CD4-positive, alpha-beta memory T cell (primary cell): Measurements from ENCODE around the gene ERC1. TPM values are rescaled to one million over a fixed set of nuclear protein-coding genes. Genes with fewer than 3 reads are reported as not detected.
A peak's percentile ranks its signal among the peaks of the same experiment; 100 is the strongest.

Experiments
- CTCF ChIA-PET: fragments of 350-600 bp; sonication (Branson Sonifier 250); formaldehyde crosslinking; loops from one replicate; lab custom pipeline; 2021; ENCODE audit warnings: inconsistent platforms; ENCODE audit not compliant: partially characterized antibody; lab: Charles Lee
- POLR2A ChIA-PET: fragments of 350-600 bp; sonication (Branson Sonifier 250); formaldehyde crosslinking; loops from one replicate; lab custom pipeline; 2021; ENCODE audit not compliant: partially characterized antibody; lab: Charles Lee
- DNase-seq, 5 donors: peaks; one replicate each; pipeline versions ENCODE4 v3.0.0 to v3.0.0-alpha.2; 2020 to 2022; ENCODE audit warnings: mixed read lengths in 1 of 5
- H3K27ac ChIP-seq: one replicate; pipeline ENCODE4 v1.7.0; 2013; ENCODE audit warnings: low read depth, low read length
- H3K27me3 ChIP-seq: 2 replicates; pipeline ENCODE4 v1.7.0; 2013; ENCODE audit warnings: mild to moderate bottlenecking, low read length, moderate library complexity; ENCODE audit not compliant: insufficient read depth
- H3K36me3 ChIP-seq: 2 replicates; pipeline ENCODE4 v1.7.0; 2013; ENCODE audit warnings: mild to moderate bottlenecking, low read length, moderate library complexity; ENCODE audit not compliant: insufficient read depth
- H3K4me1 ChIP-seq: 2 replicates; pipeline ENCODE4 v1.7.0; 2013; ENCODE audit warnings: mild to moderate bottlenecking, low read length, moderate library complexity; ENCODE audit not compliant: insufficient read depth
- H3K4me3 ChIP-seq, 2 donors: one replicate each; pipeline ENCODE4 v1.7.0; 2013; ENCODE audit warnings: low read length in 2 of 2, mild to moderate bottlenecking in 1 of 2
- H3K9me3 ChIP-seq, 2 donors: one replicate each; pipeline ENCODE4 v1.7.0; 2013; ENCODE audit warnings: low read length in 2 of 2, control low read depth in 1 of 2; ENCODE audit not compliant: control insufficient read depth in 1 of 2
- H3K27ac Mint-ChIP-seq, 7 donors: one replicate each; pipeline ENCODE4 v1.8.0; 2020 to 2021; ENCODE audit warnings: mixed read lengths in 7 of 7, mild to moderate bottlenecking in 6 of 7, inconsistent platforms in 3 of 7, moderate library complexity in 3 of 7
- H3K27me3 Mint-ChIP-seq, 2 donors: one replicate each; pipeline ENCODE4 v1.8.0; 2020 to 2021; ENCODE audit warnings: mixed read lengths in 2 of 2
- H3K36me3 Mint-ChIP-seq, 2 donors: one replicate each; pipeline ENCODE4 v1.8.0; 2020 to 2021; ENCODE audit warnings: mixed read lengths in 2 of 2, inconsistent platforms in 1 of 2, mild to moderate bottlenecking in 1 of 2
- H3K4me1 Mint-ChIP-seq, 4 donors: one replicate each; pipeline ENCODE4 v1.8.0; 2020 to 2021; ENCODE audit warnings: mixed read lengths in 4 of 4, mild to moderate bottlenecking in 1 of 4
- H3K4me3 Mint-ChIP-seq, 8 donors: one replicate each; pipeline ENCODE4 v1.8.0; 2020 to 2021; ENCODE audit warnings: mixed read lengths in 8 of 8, mild to moderate bottlenecking in 7 of 8, moderate library complexity in 6 of 8, inconsistent platforms in 3 of 8
- H3K9me3 Mint-ChIP-seq, 8 donors: one replicate each; pipeline ENCODE4 v1.8.0; 2020 to 2021; ENCODE audit warnings: mixed read lengths in 8 of 8, mild to moderate bottlenecking in 5 of 8, inconsistent platforms in 3 of 8, moderate library complexity in 1 of 8
- intact Hi-C: fragments of 100-400 bp; cut with micrococcal nuclease; formaldehyde crosslinking; loops from one replicate; pipeline ENCODE4 v1.15.1; 2023
- polyA plus RNA-seq, 2 donors: library from polyadenylated mRNA; unstranded; fragments of 300-500 nt; fragmentation: Illumina TruSeq; gene quantifications; one replicate each; pipeline ENCODE4 v1.2.3, GENCODE V29; 2021
- total RNA-seq, 2 experiments: library from RNA; stranded (reverse); gene quantifications; one replicate each; pipeline ENCODE4 v1.2.3, GENCODE V29; 2021

The ERC1 gene
- total and polyA plus RNA-seq, 4 experiments from 2014 or later = 4.0 to 41.7 (median 28.7) TPM

DNA sequence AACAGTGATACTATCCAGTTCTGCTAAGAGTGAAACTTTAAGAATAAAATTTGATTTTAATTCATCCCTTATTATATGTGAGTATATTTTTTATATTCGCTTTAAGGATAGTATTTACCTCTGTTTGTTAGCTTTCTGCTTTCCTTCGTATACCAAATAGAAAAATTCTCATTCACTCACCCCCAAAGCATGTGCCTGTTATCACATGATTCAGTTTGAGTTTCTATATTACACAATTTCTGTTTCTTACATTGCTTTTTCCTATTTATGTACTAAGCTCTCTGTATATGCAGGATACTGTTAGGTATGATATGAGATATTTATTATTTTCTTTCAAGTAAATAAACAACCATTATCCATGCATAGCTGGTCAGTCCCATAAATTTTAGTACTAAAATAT is 328.2 kb downstream of the ERC1 start:
- Mint-ChIP-seq H3K9me3 (peaks cover 0 to 11% (median 2%) of the 10 kb centered on the region in 8 donors), H3K4me3 (no peak overlapping the region), H3K4me1 (peaks cover 0 to 4% (median 0%) of the 10 kb centered on the region in 4 donors), H3K36me3 (peaks cover 12 to 16% of the 10 kb centered on the region in 2 donors), H3K27ac (no peak overlapping the region), H3K27me3 (no peaks in the 10 kb centered on the region)
- Histone ChIP-seq H3K27me3 (no peaks in the 10 kb centered on the region), H3K27ac (no peak overlapping the region), H3K9me3 (no peaks in the 10 kb centered on the region), H3K4me1 (no peaks in the 10 kb centered on the region), H3K4me3 (no peak overlapping the region), H3K36me3 (no peaks in the 10 kb centered on the region)
- no peak for DNase-seq
- ChIA-PET POLR2A (no interaction called here), CTCF (no interaction called here)
- intact Hi-C loops = no loop called here

DNA sequence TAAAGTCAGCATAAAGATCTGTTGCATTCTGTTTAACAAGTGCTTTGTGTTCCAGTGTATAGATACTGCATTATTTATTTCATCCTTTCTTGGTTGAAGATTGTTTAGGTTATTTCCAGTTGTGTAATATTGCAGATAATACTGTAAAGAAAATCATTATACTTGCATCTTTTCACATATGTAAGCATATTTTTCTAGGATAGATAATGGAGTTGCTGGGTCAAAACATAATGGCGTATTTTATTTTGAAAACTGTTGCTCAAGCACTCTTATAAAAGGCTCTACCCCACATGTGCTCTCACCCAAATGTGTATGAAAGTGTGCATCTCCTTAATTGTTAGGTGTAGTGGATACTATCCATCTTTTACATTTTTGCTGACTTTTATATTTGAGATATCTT is 329.0 kb downstream of the ERC1 start:
- H3K36me3 Mint-ChIP-seq = peaks cover 8% of the 10 kb centered on the region in 2 donors
- no peak overlapping the region for H3K4me3 Mint-ChIP-seq
- H3K36me3 ChIP-seq = no peaks in the 10 kb centered on the region
- ChIA-PET CTCF (no interaction called here), POLR2A (no interaction called here)
- H3K27ac ChIP-seq = no peak overlapping the region
- no peaks in the 10 kb centered on the region for H3K9me3 ChIP-seq
- no peak overlapping the region for H3K27ac Mint-ChIP-seq
- peaks cover 0 to 4% (median 0%) of the 10 kb centered on the region in 4 donors for H3K4me1 Mint-ChIP-seq
- H3K27me3 Mint-ChIP-seq = no peaks in the 10 kb centered on the region
- no peaks in the 10 kb centered on the region for H3K4me1 ChIP-seq
- DNase-seq = no peak
- no peaks in the 10 kb centered on the region for H3K27me3 ChIP-seq
- H3K9me3 Mint-ChIP-seq = peaks cover 0 to 7% (median 0%) of the 10 kb centered on the region in 8 donors
- no peak overlapping the region for H3K4me3 ChIP-seq
- intact Hi-C loops = no loop called here

DNA sequence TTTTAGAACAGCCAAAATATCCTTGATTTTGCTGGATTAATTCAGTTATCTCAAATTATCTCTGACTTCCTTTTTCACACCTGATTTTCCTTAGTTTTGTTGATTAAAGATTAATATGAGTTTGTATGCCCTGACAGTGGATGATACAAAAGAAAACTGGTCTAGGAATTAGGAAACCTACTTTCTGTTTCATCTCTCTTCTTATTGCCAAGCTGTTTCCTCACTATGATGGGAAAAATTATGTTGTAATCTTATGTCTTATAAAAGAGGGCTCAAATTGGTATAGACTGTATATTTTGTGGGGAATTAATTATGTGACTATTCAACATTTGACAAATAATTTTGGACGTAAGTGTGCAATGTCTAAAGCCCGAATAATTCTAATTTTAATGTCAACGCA is 331.8 kb downstream of the ERC1 start:
- intact Hi-C loops = no loop called here
- Histone ChIP-seq H3K27me3 (no peaks in the 10 kb centered on the region), H3K9me3 (no peaks in the 10 kb centered on the region), H3K4me3 (no peak overlapping the region), H3K36me3 (no peaks in the 10 kb centered on the region), H3K4me1 (no peaks in the 10 kb centered on the region), H3K27ac (no peak overlapping the region)
- peaks cover 0 to 8% of the 10 kb centered on the region in 2 donors for H3K36me3 Mint-ChIP-seq
- H3K4me3 Mint-ChIP-seq = no peak overlapping the region
- peaks cover 0 to 4% (median 0%) of the 10 kb centered on the region in 4 donors for H3K4me1 Mint-ChIP-seq
- no peak overlapping the region for H3K27ac Mint-ChIP-seq
- H3K9me3 Mint-ChIP-seq = no peaks in the 10 kb centered on the region
- no peak for DNase-seq
- ChIA-PET POLR2A (no interaction called here), CTCF (no interaction called here)
- H3K27me3 Mint-ChIP-seq = no peaks in the 10 kb centered on the region

DNA sequence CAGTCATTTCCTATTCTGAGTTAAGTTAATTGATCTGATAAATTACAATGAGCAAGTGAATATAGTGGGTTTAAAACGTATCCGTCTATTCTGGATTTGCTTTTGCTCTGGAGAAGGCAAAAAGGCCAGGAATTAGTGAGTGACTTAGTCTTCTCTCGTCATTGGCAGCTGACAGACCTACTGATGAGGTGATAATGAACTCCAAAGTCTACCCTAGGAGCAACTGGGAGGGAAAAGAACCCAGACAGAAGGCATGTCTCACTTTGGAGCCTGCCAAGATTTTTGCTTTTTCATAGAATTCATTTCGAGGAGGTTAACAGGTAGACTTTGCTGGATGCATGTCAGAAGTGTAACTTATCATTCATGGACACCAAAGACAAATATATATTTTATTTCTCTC is 333.1 kb downstream of the ERC1 start:
- Histone ChIP-seq H3K27ac (no peak overlapping the region), H3K36me3 (no peaks in the 10 kb centered on the region), H3K9me3 (no peaks in the 10 kb centered on the region), H3K27me3 (no peaks in the 10 kb centered on the region), H3K4me1 (no peaks in the 10 kb centered on the region), H3K4me3 (no peak overlapping the region)
- no peaks in the 10 kb centered on the region for H3K27me3 Mint-ChIP-seq
- no peak overlapping the region for H3K4me3 Mint-ChIP-seq
- POLR2A ChIA-PET = no interaction called here
- CTCF ChIA-PET = no interaction called here
- peaks cover 0 to 4% (median 0%) of the 10 kb centered on the region in 4 donors for H3K4me1 Mint-ChIP-seq
- H3K36me3 Mint-ChIP-seq = peaks cover 0 to 11% of the 10 kb centered on the region in 2 donors
- H3K9me3 Mint-ChIP-seq = no peaks in the 10 kb centered on the region
- DNase-seq = no peak
- intact Hi-C loops = no loop called here
- no peak overlapping the region for H3K27ac Mint-ChIP-seq

DNA sequence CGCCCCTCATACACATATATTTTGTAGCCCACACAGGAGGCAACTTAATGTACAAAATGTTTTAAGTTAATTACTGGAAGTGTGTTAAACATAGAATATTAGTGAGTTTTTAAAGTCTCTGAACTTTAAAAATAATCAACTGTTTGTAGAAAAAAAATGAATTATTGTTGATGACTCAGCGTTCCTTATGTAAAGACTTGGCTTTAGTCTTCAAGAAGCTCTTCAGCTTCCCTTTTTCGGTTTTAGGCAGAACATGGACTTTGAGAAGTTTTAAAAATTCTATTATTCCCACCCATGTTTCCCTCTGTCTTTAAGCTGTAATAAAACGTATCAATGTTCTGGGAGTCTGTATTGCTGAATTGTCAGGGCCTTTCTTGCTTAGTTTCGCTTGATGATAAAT is 333.9 kb downstream of the ERC1 start:
- Histone ChIP-seq H3K27ac (no peak overlapping the region), H3K4me3 (no peak overlapping the region), H3K27me3 (no peaks in the 10 kb centered on the region), H3K36me3 (no peaks in the 10 kb centered on the region), H3K9me3 (no peaks in the 10 kb centered on the region), H3K4me1 (no peaks in the 10 kb centered on the region)
- ChIA-PET POLR2A (no interaction called here), CTCF (no interaction called here)
- Mint-ChIP-seq H3K27ac (no peak overlapping the region), H3K9me3 (no peaks in the 10 kb centered on the region), H3K27me3 (no peaks in the 10 kb centered on the region), H3K4me3 (no peak overlapping the region), H3K36me3 (peaks cover 0 to 14% of the 10 kb centered on the region in 2 donors), H3K4me1 (peaks cover 0 to 4% (median 0%) of the 10 kb centered on the region in 4 donors)
- intact Hi-C loops = no loop called here
- DNase-seq = no peak

DNA sequence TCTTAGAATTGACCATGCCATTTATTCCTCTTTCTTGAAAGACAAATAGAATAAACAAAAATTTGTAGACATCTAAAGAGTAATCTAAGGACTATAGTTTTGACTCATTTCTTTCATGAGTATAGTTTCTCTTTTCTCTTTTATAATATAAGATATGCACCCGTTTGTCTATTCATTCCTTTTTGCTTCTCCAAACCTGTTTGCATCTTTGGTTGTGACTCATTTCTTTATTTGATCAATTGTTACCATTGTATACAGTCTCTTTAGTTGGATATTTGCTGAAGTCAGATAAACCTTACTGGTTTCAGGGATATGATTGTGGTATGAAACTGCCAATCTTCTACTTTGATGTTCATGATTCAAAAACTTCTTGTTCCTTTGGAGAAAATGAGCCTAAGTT is 334.6 kb downstream of the ERC1 start:
- Histone ChIP-seq H3K4me3 (no peak overlapping the region), H3K27ac (no peak overlapping the region), H3K27me3 (no peaks in the 10 kb centered on the region), H3K4me1 (no peaks in the 10 kb centered on the region), H3K9me3 (no peaks in the 10 kb centered on the region), H3K36me3 (no peaks in the 10 kb centered on the region)
- DNase-seq = no peak
- peaks cover 0 to 4% (median 0%) of the 10 kb centered on the region in 4 donors for H3K4me1 Mint-ChIP-seq
- peaks cover 0 to 14% of the 10 kb centered on the region in 2 donors for H3K36me3 Mint-ChIP-seq
- POLR2A ChIA-PET = no interaction called here
- no peak overlapping the region for H3K4me3 Mint-ChIP-seq
- CTCF ChIA-PET = no interaction called here
- no peaks in the 10 kb centered on the region for H3K9me3 Mint-ChIP-seq
- H3K27me3 Mint-ChIP-seq = no peaks in the 10 kb centered on the region
- no peak overlapping the region for H3K27ac Mint-ChIP-seq
- intact Hi-C loops = no loop called here

DNA sequence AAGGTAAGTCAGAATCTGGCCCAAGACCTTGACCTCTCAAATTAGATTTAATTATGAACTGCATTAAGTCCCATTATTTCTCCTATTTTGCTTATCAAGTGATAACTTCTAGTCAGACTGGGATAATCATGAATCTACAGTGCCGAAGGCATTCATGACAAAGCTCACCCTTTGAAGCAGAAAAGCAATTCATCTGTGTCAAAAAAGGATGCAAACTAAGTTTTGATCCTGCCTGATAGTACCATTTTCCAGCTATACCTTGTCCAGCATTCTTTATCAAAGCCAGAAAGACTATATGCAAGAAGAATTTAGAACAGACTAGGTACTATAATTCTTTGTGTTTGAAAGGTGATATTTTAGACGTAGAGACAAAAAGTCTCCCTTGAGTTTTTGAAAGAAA is 335.2 kb downstream of the ERC1 start:
- Histone ChIP-seq H3K4me3 (no peak overlapping the region), H3K36me3 (no peaks in the 10 kb centered on the region), H3K4me1 (no peaks in the 10 kb centered on the region), H3K27ac (no peak overlapping the region), H3K27me3 (no peaks in the 10 kb centered on the region), H3K9me3 (no peaks in the 10 kb centered on the region)
- peaks cover 0 to 4% (median 0%) of the 10 kb centered on the region in 4 donors for H3K4me1 Mint-ChIP-seq
- H3K27me3 Mint-ChIP-seq = no peaks in the 10 kb centered on the region
- POLR2A ChIA-PET = no interaction called here
- CTCF ChIA-PET = no interaction called here
- peak overlapping the region in 1 of 7 donors; percentile 6 for H3K27ac Mint-ChIP-seq
- DNase-seq = no peak
- intact Hi-C loops = no loop called here
- no peaks in the 10 kb centered on the region for H3K9me3 Mint-ChIP-seq
- no peak overlapping the region for H3K4me3 Mint-ChIP-seq
- peaks cover 0 to 14% of the 10 kb centered on the region in 2 donors for H3K36me3 Mint-ChIP-seq

DNA sequence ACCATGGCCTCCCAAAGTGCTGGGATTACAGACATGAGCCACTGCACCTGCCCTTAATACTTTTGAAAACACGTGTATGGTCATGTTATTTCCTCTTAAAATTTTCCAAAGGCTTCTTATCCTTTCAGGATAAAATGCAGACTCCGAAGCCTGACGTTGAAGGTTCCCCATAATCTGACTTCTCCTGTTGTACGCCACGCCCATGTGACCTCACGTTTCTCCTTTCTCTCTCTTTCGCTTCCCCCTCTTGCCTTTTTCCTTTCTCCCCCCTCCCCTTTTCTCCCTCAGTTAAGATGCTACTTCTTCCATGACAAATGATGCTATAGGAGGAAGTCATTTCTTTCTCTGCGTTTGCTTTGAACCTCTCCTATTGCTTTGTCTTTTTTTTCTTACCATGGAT is 337.4 kb downstream of the ERC1 start:
- H3K27ac Mint-ChIP-seq = no peak overlapping the region
- Histone ChIP-seq H3K9me3 (no peaks in the 10 kb centered on the region), H3K4me3 (no peak overlapping the region), H3K4me1 (no peaks in the 10 kb centered on the region), H3K27me3 (no peaks in the 10 kb centered on the region), H3K27ac (no peak overlapping the region), H3K36me3 (no peaks in the 10 kb centered on the region)
- H3K27me3 Mint-ChIP-seq = no peaks in the 10 kb centered on the region
- ChIA-PET CTCF (no interaction called here), POLR2A (no interaction called here)
- DNase-seq = no peak
- intact Hi-C loops = no loop called here
- peaks cover 0 to 2% (median 0%) of the 10 kb centered on the region in 8 donors for H3K9me3 Mint-ChIP-seq
- peaks cover 0 to 24% of the 10 kb centered on the region in 2 donors for H3K36me3 Mint-ChIP-seq
- peaks cover 0 to 3% (median 0%) of the 10 kb centered on the region in 4 donors for H3K4me1 Mint-ChIP-seq
- H3K4me3 Mint-ChIP-seq = no peak overlapping the region
